Peyer's patch (tissue), 4 donors: ENCODE measurements around the gene AZIN2.

ENCODE experiments used
- CTCF ChIP-seq, 6 experiments: fragments of 450-650 bp in 4 of 6; fragments of 200-600 bp in 2 of 6; sonication (generic) in 1 of 6; IDR thresholded peaks; one replicate each; pipeline ENCODE4 v1.5.1; 2017 to 2019; ENCODE audit warnings: antibody characterized with exemption in 6 of 6, mild to moderate bottlenecking in 3 of 6, moderate library complexity in 1 of 6
- POLR2A ChIP-seq, 2 donors: fragments of 450-650 bp; IDR thresholded peaks; one replicate each; pipeline ENCODE4 v1.5.1; 2017; ENCODE audit warnings: antibody characterized with exemption in 2 of 2, mild to moderate bottlenecking in 2 of 2, moderate library complexity in 2 of 2

- TF ChIP-seq POLR2A (IDR thresholded peaks at IDR 0.05) (no peak), CTCF (IDR thresholded peaks at IDR 0.05) (peak in 4 of 6 experiments; percentile 9 to 32 (median 22))
These were observed 31.0 kb downstream of the AZIN2 start for GRCh38 chr1:33111965-33112364.
